Amygdala (tissue), 56 donors: ENCODE data around the gene ZNF236.

ENCODE experiments used
- DNase-seq, 56 donors: peaks; one replicate each; lab custom pipeline; 2025; lab: John Stamatoyannopoulos, UW

Gene ZNF236

DNA sequence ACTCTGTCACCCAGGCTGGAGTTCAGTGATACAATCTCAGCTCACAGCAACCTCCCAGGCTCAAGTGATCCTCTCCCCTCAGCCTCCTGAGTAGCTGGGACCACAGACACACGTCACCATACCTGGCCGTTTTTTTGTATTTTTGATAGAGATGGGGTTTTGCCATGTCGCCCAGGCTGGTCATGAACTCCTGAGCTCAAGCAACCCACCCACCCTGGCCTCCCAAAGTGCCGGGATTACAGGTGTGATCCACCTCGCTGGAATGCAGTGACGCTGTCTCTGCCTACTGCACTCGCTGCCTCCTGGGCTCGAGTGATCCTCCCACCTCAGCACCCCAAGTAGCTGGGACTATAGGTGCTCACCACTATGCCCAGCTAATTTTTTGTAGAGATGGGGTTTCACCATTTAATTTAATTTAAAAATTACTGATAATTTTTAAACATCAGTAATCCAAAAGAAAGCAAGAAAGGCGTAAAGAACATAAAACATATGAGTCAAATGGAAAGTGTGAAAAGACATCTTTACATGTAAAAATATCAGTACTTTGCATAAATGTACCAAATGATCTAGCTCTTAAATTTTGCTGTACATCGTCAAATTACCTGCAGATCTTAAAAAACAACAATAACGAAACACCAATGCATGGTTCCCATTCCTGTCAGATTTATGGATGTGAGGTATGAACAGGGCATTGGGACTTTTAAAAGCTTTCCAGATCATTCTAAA lies 2.8 kb upstream of the ZNF236 start:
- DNase-seq, result no peak

- DNase-seq, result no peak
Observed at GRCh38 chr18:76821356-76821874, 942 bp upstream of the ZNF236 start.

DNA sequence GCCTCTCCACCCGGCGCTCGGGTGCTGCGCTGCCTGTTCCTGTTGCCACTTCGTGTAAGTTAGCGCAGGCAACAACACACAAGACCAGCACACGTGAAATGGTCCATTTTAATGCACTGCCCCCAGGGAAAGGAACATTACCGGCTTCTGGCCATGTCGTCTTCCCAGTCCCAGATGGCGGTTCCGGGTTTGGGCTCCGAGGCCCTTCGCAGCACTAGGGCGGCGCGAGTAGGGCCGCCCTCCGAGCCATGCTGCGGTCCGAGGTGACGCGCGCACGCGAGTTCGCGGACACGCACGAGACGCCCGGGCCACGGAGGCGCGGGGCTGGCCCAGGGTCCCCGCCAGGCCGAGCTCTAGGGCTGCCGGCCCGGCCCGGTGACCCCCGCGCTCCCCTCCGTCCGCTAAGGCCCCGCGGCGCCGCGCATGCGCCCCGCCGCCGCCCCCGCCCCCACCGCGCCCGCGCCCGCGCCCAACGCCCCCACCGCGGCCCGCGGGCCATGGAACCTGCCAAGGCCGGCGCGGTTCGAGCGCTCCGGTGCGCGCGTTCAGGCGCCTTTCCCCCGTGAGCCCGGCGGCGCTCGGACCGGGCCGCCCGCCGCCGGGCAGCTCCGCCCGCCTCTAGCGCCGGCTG lies 367 bp upstream of the ZNF236 start:
- DNase-seq, result peak in 39 of 56 donors; percentile 16 to 85 (median 50)

- DNase-seq, result peak in 5 of 56 donors; percentile 12 to 44 (median 38)
Observed at GRCh38 chr18:76823161-76823538, 793 bp downstream of the ZNF236 start.

DNA sequence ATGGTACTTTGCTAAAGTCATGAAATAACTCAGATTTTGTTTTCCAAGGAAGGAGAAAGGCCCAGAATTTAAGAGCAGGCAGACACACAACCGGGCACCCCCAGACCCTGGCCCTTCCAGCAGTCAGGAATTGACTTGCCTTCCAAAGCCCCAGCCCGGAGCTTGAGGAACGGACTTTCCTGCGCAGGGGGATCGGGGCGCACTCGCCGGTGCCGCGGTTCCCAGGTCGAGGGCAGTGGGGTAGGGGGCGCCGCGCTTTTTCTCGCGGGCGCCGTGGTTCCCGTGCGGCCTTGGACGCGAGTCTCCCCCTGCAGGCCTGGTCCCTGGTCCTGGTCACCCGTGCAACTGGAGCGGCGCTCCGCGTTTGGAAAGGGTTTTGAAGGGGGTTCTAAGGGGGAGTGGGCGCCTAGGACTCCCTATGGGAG lies 1.2 kb downstream of the ZNF236 start:
- peak in 9 of 56 donors; percentile 13 to 35 (median 21) for DNase-seq

GRCh38 chr18:76824145-76824676 lies 1.9 kb downstream of the ZNF236 start:
- DNase-seq, result no peak

GRCh38 chr18:76824754-76825153 lies 2.4 kb downstream of the ZNF236 start:
- no peak for DNase-seq

DNA sequence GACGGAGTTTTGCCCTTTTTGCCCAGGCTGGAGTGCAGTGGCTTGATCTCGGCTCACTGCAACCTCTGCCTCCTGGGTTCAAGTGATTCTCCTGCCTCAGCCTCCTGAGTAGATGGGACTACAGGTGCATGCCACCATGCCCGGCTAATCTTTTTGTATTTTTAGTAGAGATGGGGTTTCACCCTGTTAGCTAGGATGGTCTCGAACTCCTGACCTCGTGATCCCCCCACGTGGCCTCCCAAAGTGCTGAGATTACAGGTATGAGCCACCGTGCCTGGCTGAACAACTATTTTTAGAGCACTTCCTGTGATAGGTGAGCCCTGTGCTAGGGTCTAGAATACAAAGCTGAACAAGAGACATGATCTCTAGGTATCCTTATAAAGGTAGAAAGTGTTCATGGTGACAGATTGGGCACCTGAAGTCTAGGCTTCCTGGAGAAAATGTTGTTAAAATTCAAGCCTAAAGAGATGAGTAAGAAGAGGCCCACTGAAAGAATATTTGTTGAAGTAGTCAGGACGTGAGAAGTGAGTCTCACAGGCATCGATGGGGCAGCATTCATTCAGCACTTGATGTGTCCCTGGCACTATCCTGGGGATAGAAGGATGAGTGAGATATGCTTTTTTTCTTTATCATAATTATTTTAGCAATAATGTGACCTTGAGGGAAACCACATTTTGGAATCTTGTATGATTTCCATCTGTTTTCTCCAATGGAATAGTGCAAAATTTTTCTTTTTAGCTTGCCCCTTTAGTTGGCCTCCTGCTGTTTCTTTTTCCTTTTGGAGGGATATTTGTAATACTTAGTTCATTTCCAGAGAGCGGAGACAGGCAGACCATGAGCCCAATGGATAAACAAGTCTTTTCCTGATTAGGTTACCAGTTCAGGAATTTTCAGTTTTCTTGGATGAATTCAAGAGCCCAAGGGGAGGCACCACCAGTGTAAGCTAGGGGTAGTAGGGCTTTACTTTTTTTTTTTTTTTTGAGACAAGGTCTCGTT lies 5.1 kb downstream of the ZNF236 start:
- DNase-seq, result no peak

DNA sequence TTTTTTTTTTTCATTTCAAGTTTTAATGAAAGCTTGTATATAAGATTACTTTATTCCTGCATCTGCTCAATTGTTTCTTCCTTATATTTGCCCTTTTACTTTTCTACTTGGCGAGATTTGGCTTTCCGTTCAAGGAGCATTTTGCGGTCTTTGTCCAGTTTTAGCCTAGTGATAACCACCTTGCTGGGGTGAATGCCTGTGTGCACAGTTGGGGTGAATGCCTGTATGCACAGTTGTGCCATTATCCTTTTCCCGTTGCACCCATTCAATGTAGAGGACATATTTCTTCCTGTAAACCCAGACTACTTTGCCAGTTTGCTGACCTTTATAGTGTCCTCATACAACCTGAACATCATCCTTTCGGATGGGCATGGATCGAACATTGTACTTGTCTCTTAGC lies 12.0 kb downstream of the ZNF236 start:
- no peak for DNase-seq

DNA sequence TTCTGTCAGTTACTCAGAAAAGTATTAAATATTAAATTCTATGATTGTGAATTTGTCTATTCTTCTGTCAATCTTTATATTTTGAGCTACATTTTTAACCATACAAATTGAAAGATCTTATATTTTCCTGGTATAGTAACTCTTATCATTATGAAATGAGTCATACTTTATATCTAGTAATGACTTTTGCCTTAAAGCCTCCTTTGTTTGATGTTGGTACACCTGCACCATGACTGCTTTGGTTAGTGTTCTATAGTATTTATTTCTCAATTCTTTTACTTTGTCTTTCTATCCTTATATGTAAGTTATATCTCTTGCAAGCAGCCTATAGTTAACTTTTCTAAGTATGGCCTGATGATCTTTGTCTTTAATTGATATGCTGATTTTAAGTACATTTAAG lies 13.0 kb downstream of the ZNF236 start:
- no peak for DNase-seq

DNA sequence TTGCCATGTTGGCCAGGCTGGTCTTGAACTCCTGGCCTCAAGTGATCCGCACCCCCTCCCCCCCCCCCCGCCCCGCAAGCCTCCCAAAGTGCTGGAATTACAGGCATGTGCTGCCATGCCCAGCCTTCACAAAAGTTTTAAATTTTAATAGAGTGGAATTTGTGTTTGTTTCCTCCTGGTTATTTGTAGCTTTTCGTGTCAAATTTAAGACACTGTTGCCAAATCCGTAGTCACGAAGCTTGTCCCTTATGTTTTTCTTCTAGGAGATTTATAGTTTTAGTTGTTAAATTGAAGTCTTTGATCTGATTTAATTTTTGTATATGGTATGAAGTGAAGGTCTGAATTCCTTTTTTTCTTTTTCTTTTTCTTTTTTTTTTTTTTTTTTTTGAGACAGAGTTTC lies 14.7 kb downstream of the ZNF236 start:
- DNase-seq, result no peak

- DNase-seq, result no peak
Observed at GRCh38 chr18:76838182-76838581, 15.8 kb downstream of the ZNF236 start.

DNA sequence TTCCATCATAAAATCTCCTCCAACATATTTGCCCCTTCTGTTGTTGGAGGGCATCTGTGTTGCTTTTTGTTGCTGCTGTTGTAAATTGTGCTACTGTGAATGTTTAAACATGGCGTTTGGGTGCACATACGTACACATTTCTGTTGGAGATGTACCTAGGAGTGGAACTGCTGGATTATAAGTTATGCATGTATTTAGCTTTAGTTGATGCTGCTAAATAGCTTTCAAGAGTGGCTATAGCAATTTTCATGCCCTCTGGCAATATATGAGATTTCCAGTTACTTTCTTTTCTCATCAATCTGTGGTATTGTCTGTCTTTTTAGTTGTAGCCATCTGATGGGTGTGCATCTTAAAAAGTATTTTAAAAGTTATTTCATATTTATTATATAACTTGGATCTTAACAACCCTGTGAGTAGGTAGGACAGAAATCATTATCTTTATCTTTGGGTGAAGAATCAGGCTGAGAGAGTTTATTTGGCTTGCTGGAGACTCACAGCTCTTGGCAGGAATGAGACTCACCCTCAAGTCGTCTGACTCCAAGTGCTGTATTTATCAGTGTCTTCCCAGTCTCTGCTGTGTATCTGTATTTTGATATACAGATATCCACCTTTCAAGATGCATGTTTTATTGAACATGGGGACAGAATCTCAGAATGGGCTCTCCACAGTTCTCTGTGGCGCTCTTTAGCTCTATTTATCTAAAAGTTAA lies 16.9 kb downstream of the ZNF236 start:
- no peak for DNase-seq

- no peak for DNase-seq
Observed at GRCh38 chr18:76842837-76843530, 20.6 kb downstream of the ZNF236 start.

DNA sequence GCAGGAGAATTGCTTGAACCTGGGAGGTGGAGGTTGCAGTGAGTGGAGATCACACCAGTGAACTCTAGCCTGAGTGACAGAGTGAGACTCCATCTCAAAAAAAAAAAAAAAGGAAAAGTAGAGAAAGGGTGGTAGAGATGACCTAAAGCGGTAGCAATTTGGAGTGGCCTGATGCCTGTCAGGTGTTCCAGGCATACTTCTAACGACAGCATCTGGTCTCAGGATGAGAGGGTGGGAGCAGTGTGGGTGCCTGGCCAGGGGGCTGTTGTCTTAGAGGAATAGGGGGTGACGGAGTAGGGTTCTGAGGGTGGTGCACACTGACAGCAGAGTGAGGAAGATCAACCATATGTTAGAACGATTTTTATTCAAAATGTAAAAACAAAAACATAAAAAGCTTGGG lies 21.8 kb downstream of the ZNF236 start:
- DNase-seq, result no peak

GRCh38 chr18:76844742-76845477 lies 22.6 kb downstream of the ZNF236 start:
- DNase-seq, result no peak

- no peak for DNase-seq
Observed at GRCh38 chr18:76846217-76846616, 23.9 kb downstream of the ZNF236 start.

DNA sequence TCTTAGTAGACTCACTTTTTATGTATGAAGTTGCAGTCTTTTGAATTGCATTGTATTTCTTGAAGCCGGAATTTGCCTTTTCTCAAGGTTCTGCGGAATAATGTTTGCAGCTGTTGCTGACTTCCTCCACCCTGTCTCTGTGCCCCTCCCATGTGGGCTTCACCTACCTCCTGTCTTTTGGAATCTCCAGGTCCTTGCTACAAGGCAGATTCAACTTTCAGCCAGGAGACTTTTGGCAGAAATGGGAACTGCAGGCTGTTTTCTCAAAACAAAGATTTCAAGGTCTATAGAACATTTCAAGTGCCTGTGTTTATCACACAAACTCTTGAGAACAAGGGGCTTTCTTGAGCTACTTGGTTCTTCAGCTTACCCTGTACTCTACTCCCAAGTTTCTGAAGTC lies 25.6 kb downstream of the ZNF236 start:
- no peak for DNase-seq

- no peak for DNase-seq
Observed at GRCh38 chr18:76850112-76850511, 27.8 kb downstream of the ZNF236 start.
